Neural progenitor cell (in vitro differentiated cells): ENCODE data around the gene OMA1.

Source experiments
- EZH2 ChIP-seq: fragments of 200-600 bp; sonication (generic); IDR thresholded peaks from 2 replicates; pipeline ENCODE4 v1.6.1; 2017; ENCODE audit warnings: antibody characterized with exemption, mild to moderate bottlenecking, moderate library complexity
- EZH2phosphoT487 ChIP-seq: fragments of 200-600 bp; sonication (generic); IDR thresholded peaks from 2 replicates; pipeline ENCODE4 v1.6.1; 2017; ENCODE audit warnings: antibody characterized with exemption
- TF ChIP-seq, protein P1 (sequence below): fragments of 200-600 bp; sonication (generic); IDR thresholded peaks from 2 replicates; pipeline ENCODE4 v1.5.1; 2017; ENCODE audit warnings: antibody characterized with exemption, mild to moderate bottlenecking

- TF ChIP-seq, protein P1, sequence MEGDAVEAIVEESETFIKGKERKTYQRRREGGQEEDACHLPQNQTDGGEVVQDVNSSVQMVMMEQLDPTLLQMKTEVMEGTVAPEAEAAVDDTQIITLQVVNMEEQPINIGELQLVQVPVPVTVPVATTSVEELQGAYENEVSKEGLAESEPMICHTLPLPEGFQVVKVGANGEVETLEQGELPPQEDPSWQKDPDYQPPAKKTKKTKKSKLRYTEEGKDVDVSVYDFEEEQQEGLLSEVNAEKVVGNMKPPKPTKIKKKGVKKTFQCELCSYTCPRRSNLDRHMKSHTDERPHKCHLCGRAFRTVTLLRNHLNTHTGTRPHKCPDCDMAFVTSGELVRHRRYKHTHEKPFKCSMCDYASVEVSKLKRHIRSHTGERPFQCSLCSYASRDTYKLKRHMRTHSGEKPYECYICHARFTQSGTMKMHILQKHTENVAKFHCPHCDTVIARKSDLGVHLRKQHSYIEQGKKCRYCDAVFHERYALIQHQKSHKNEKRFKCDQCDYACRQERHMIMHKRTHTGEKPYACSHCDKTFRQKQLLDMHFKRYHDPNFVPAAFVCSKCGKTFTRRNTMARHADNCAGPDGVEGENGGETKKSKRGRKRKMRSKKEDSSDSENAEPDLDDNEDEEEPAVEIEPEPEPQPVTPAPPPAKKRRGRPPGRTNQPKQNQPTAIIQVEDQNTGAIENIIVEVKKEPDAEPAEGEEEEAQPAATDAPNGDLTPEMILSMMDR = no peak
- TF ChIP-seq EZH2phosphoT487 (no peak), EZH2 (no peak)
These were observed 35.1 kb upstream of the OMA1 start for GRCh38 chr1:58581641-58582040.
